HCT116 (cell line): Measurements from ENCODE around the gene ADGRL3. TPM values are rescaled to one million over a fixed set of nuclear protein-coding genes. Genes with fewer than 3 reads are reported as not detected.

Experiments used
- ATAC-seq: fragments of 200-7000 bp; cut with Tn5 transposase; 2 replicates; pipeline ENCODE4 v1.9.1; 2020; ENCODE audit warnings: mild to moderate bottlenecking, moderate library complexity
- BruUV-seq: library from RNA; stranded (reverse); fragments of 400-500 nt; replicated peaks from 2 replicates; lab custom pipeline; 2021; lab: Mats Ljungman, UMichigan
- CTCF ChIA-PET: fragments of 300-600 bp; sonication (Branson Sonifier 250); formaldehyde crosslinking; loops from one replicate; lab custom pipeline; 2021; ENCODE audit warnings: antibody characterized with exemption; lab: Charles Lee
- POLR2A ChIA-PET: fragments of 300-600, 350-600 bp; sonication (Branson Sonifier 250); formaldehyde crosslinking; loops from one replicate; lab custom pipeline; 2021; ENCODE audit warnings: antibody characterized with exemption; lab: Charles Lee
- RAD21 ChIA-PET, 2 experiments: fragments of 300-600 bp; sonication (Branson Sonifier 250); formaldehyde crosslinking; loops; one replicate each; lab custom pipeline; 2023; ENCODE audit warnings: low total read pairs in 2 of 2; ENCODE audit not compliant: uncharacterized antibody in 2 of 2, unreplicated experiment in 2 of 2, low non-redundant PET in 1 of 2; lab: Charles Lee
- DNase-seq: peaks from one replicate; pipeline ENCODE4 v3.0.0-alpha.2; 2010; ENCODE audit warnings: low read depth, low spot score
- H2AFZ ChIP-seq: fragments of 200-600 bp; shearing (Covaris generic), sonication (generic); 2 replicates; pipeline ENCODE4 v1.6.1; 2017; ENCODE audit warnings: low read depth, mixed run types, mixed read lengths, antibody characterized with exemption, low read length; ENCODE audit not compliant: poor library complexity, severe bottlenecking
- H3K27ac ChIP-seq: 2 replicates; pipeline ENCODE4 v1.5.1; 2012; ENCODE audit warnings: low read depth, low read length
- H3K27me3 ChIP-seq: fragments of 200-600 bp; sonication (generic); 2 replicates; pipeline ENCODE4 v1.6.1; 2016; ENCODE audit warnings: mixed run types, low read length, mixed read lengths; ENCODE audit not compliant: insufficient read depth
- H3K36me3 ChIP-seq, 2 experiments: fragments of 200-500 bp in 1 of 2; fragments of 200-600 bp in 1 of 2; sonication (Bioruptor generic) in 1 of 2; sonication (generic) in 1 of 2; 2 replicates each; pipeline versions ENCODE4 v1.5.1 to v1.6.1; 2014 to 2016; ENCODE audit warnings: low read length in 2 of 2, inconsistent platforms in 1 of 2, mixed read lengths in 1 of 2, mixed run types in 1 of 2; ENCODE audit not compliant: insufficient read depth in 2 of 2, control insufficient read depth in 1 of 2
- H3K4me1 ChIP-seq, 2 experiments: fragments of 200-600 bp in 1 of 2; sonication (generic) in 1 of 2; 2 replicates each; pipeline versions ENCODE4 v1.5.1 to v1.6.1; 2012 to 2017; ENCODE audit warnings: low read length in 2 of 2, inconsistent platforms in 1 of 2, mild to moderate bottlenecking in 1 of 2, mixed read lengths in 1 of 2, mixed run types in 1 of 2, moderate library complexity in 1 of 2; ENCODE audit not compliant: insufficient read depth in 2 of 2, control insufficient read depth in 1 of 2
- H3K4me2 ChIP-seq: fragments of 200-600 bp; sonication (generic); 2 replicates; pipeline ENCODE4 v1.6.1; 2017; ENCODE audit warnings: mixed run types, low read length, mixed read lengths
- H3K4me3 ChIP-seq, 2 experiments: fragments of 200-600 bp in 1 of 2; sonication (generic) in 1 of 2; replicated peaks in 1 of 2; 2 replicates each; pipeline ENCODE4 v1.5.1; 2011 to 2016; ENCODE audit warnings: low read length in 2 of 2, control low read depth in 1 of 2, low read depth in 1 of 2, mild to moderate bottlenecking in 1 of 2, mixed read lengths in 1 of 2, mixed run types in 1 of 2
- H3K79me2 ChIP-seq: fragments of 200-600 bp; sonication (generic); 2 replicates; pipeline ENCODE4 v1.6.1; 2017; ENCODE audit warnings: mild to moderate bottlenecking, mixed run types, low read length, moderate library complexity, mixed read lengths; ENCODE audit not compliant: insufficient read depth
- H3K9ac ChIP-seq: fragments of 200-600 bp; sonication (generic); 2 replicates; pipeline ENCODE4 v1.6.1; 2016; ENCODE audit warnings: low read length, mixed read lengths
- H3K9me2 ChIP-seq: fragments of 200-600 bp; sonication (generic), shearing (Covaris generic); 2 replicates; pipeline ENCODE4 v1.6.1; 2017; ENCODE audit warnings: mixed run types, mild to moderate bottlenecking, moderate library complexity; ENCODE audit not compliant: insufficient read depth
- H3K9me3 ChIP-seq, 2 experiments: fragments of 200-500 bp in 1 of 2; fragments of 200-600 bp in 1 of 2; sonication (Bioruptor generic) in 1 of 2; sonication (generic) in 1 of 2; 2 replicates each; pipeline ENCODE4 v1.6.1; 2014 to 2017; ENCODE audit warnings: low read length in 2 of 2, mixed read lengths in 2 of 2, inconsistent platforms in 1 of 2, low read depth in 1 of 2, mild to moderate bottlenecking in 1 of 2, mixed run types in 1 of 2, moderate library complexity in 1 of 2; ENCODE audit not compliant: control insufficient read depth in 1 of 2, insufficient read depth in 1 of 2
- H4K20me1 ChIP-seq: fragments of 200-600 bp; sonication (generic), shearing (Covaris generic); 2 replicates; pipeline ENCODE4 v1.6.1; 2017; ENCODE audit warnings: mixed run types, mild to moderate bottlenecking, moderate library complexity; ENCODE audit not compliant: insufficient read depth
- ATF3 ChIP-seq: IDR thresholded peaks from 2 replicates; pipeline ENCODE4 v1.6.1; 2012
- CBX3 ChIP-seq: IDR thresholded peaks from 2 replicates; pipeline ENCODE4 v1.6.1; 2012; ENCODE audit warnings: low read depth
- CEBPB ChIP-seq: IDR thresholded peaks from 2 replicates; pipeline ENCODE4 v1.6.1; 2012; ENCODE audit warnings: low read depth
- EZH2 ChIP-seq: fragments of 200-600 bp; sonication (generic); IDR thresholded peaks from 2 replicates; pipeline ENCODE4 v1.6.1; 2017; ENCODE audit warnings: antibody characterized with exemption, mixed run types
- JUND ChIP-seq: IDR thresholded peaks from 2 replicates; pipeline ENCODE4 v1.6.1; 2012
- POLR2A ChIP-seq: IDR thresholded peaks from 2 replicates; pipeline ENCODE4 v1.7.0; 2011; ENCODE audit warnings: borderline replicate concordance; ENCODE audit not compliant: insufficient read depth, insufficient read length; ENCODE audit errors: extremely low read depth
- POLR2AphosphoS5 ChIP-seq: IDR thresholded peaks from 2 replicates; pipeline ENCODE4 v1.6.1; 2011; ENCODE audit warnings: mild to moderate bottlenecking, low read depth, low read length, moderate library complexity
- REST ChIP-seq: IDR thresholded peaks from 2 replicates; pipeline ENCODE4 v1.6.1; 2012; ENCODE audit warnings: low read depth
- SP1 ChIP-seq: IDR thresholded peaks from 2 replicates; pipeline ENCODE4 v1.6.1; 2012; ENCODE audit warnings: low read depth
- SRF ChIP-seq: IDR thresholded peaks from 2 replicates; pipeline ENCODE4 v1.6.1; 2012; ENCODE audit warnings: low read depth
- TCF7L2 ChIP-seq: IDR thresholded peaks from 2 replicates; pipeline ENCODE4 v1.7.0; 2011; ENCODE audit warnings: borderline replicate concordance, inconsistent platforms; ENCODE audit not compliant: insufficient read depth, insufficient read length; ENCODE audit errors: extremely low read depth
- ZBTB33 ChIP-seq: IDR thresholded peaks from 2 replicates; pipeline ENCODE4 v1.6.1; 2011; ENCODE audit warnings: mild to moderate bottlenecking, low read length, moderate library complexity; ENCODE audit not compliant: insufficient replicate concordance; ENCODE audit errors: extremely low read depth
- ZFX ChIP-seq: fragments of 450-650 bp; IDR thresholded peaks from 2 replicates; pipeline ENCODE4 v1.6.1; 2017
- ZNF274 ChIP-seq: fragments of 200-500 bp; sonication (Bioruptor generic); IDR thresholded peaks from 2 replicates; pipeline ENCODE4 v1.6.1; 2014; ENCODE audit warnings: mild to moderate bottlenecking, low read depth, low read length, inconsistent platforms
- intact Hi-C: fragments of 100-400 bp; cut with micrococcal nuclease; formaldehyde crosslinking; loops from 2 replicates; pipeline ENCODE4 v1.10.0; 2022
- total RNA-seq: library from RNA; stranded (reverse); gene quantifications from one replicate; pipeline ENCODE4 v1.2.1, GENCODE V29; 2021; ENCODE audit not compliant: unreplicated experiment

The ADGRL3 gene
- total RNA-seq, 1 experiment from 2014 or later = not detected

GRCh38 chr4:61657016-61657415 lies 456.9 kb downstream of the ADGRL3 start (continued):
- TF ChIP-seq ZBTB33 = no peak
- no peak for TF ChIP-seq ATF3
- TF ChIP-seq POLR2AphosphoS5 = no peak
- no peak for TF ChIP-seq SP1
- no peak for TF ChIP-seq CEBPB
- TF ChIP-seq, all 23 proteins: peak for 0

GRCh38 chr4:61661960-61662359 lies 461.8 kb downstream of the ADGRL3 start:
- no peaks in the 10 kb centered on the region for H3K9me2 ChIP-seq
- DNase-seq (no peak), ATAC-seq (no peak)
- no peak overlapping the region for H3K4me3 ChIP-seq
- H4K20me1 ChIP-seq = no peaks in the 10 kb centered on the region
- no peaks in the 10 kb centered on the region for H3K4me1 ChIP-seq
- intact Hi-C loops = no loop called here
- CTCF ChIA-PET = no interaction called here
- RAD21 ChIA-PET = no interaction called here
- no peak overlapping the region for H3K27ac ChIP-seq
- H3K4me2 ChIP-seq = no peak overlapping the region
- POLR2A ChIA-PET = no interaction called here
- no peak overlapping the region for H3K9ac ChIP-seq
- peaks cover 6 to 12% of the 10 kb centered on the region in 2 experiments; a peak in 2 of 4 replicates for H3K9me3 ChIP-seq
- H3K79me2 ChIP-seq = no peaks in the 10 kb centered on the region
- no peak overlapping the region for H2AFZ ChIP-seq
- no peaks in the 10 kb centered on the region for H3K27me3 ChIP-seq
- TF ChIP-seq ZFX (no peak), CBX3 (no peak), ZBTB33 (no peak), ZNF274 (no peak), REST (no peak), POLR2A (no peak), JUND (no peak), TCF7L2 (no peak), EZH2 (no peak), SRF (no peak)
- no TSS peak for BruUV-seq
- H3K36me3 ChIP-seq = no peaks in the 10 kb centered on the region
